ENCODE results near the gene COL6A3.

- TF ChIP-seq CTCF (IDR thresholded peaks at IDR 0.05) (no peak), POLR2A (IDR thresholded peaks at IDR 0.05) (no peak)
These were observed 29.8 kb downstream of the COL6A3 start for GRCh38 chr2:237383991-237384671.

Measured in prostate gland (tissue), 2 donors.